ENCODE data around the gene PRKCI.
"Not testable (repeated sequence)": the region's sequence is repeated elsewhere in the genome, so short reads cannot be mapped to it uniquely, and the experiment has no call there.

PRKCI gene

DNA sequence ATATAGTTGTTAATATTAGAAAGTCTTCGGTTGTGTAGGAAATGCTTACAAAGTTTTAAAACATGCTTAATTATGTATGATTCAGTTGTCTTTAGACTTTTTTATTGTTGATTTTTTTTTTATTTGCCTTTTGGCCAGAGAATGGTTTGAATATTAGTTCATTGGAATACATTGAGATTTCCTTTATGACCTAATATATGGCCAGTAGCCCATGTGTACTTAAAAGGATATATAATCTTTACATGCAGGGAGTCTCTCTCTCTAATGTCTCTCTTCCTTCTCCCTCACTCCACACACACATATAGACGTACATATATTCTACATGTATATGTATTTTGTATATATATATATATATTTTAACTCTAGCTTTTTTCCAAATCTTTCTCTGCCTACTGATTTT, 68.0 kb downstream of the PRKCI start:
- no peak for DNase-seq (ENCODE audit: low read depth)

GRCh38 chr3:170295586-170295985, 73.4 kb downstream of the PRKCI start:
- DNase-seq (ENCODE audit: low read depth): no peak

GRCh38 chr3:170296703-170297102, 74.5 kb downstream of the PRKCI start:
- DNase-seq (ENCODE audit: low read depth): no peak

GRCh38 chr3:170301405-170301804, 79.2 kb downstream of the PRKCI start:
- DNase-seq (ENCODE audit: low read depth): peak; percentile 42

- no peak for DNase-seq (ENCODE audit: low read depth)
These were observed 79.8 kb downstream of the PRKCI start for GRCh38 chr3:170302008-170302407.

- no peak for DNase-seq (ENCODE audit: low read depth)
These were observed 83.8 kb downstream of the PRKCI start for GRCh38 chr3:170306015-170306414.

GRCh38 chr3:170307671-170308405, 85.6 kb downstream of the PRKCI start:
- DNase-seq (ENCODE audit: low read depth): no peak

- DNase-seq (ENCODE audit: low read depth): no peak
These were observed 86.8 kb downstream of the PRKCI start for GRCh38 chr3:170309046-170309445.

GRCh38 chr3:170317954-170318353, 95.7 kb downstream of the PRKCI start:
- DNase-seq (ENCODE audit: low read depth): no peak

- no peak for DNase-seq (ENCODE audit: low read depth)
These were observed 98.4 kb downstream of the PRKCI start for GRCh38 chr3:170320461-170321121.

DNA sequence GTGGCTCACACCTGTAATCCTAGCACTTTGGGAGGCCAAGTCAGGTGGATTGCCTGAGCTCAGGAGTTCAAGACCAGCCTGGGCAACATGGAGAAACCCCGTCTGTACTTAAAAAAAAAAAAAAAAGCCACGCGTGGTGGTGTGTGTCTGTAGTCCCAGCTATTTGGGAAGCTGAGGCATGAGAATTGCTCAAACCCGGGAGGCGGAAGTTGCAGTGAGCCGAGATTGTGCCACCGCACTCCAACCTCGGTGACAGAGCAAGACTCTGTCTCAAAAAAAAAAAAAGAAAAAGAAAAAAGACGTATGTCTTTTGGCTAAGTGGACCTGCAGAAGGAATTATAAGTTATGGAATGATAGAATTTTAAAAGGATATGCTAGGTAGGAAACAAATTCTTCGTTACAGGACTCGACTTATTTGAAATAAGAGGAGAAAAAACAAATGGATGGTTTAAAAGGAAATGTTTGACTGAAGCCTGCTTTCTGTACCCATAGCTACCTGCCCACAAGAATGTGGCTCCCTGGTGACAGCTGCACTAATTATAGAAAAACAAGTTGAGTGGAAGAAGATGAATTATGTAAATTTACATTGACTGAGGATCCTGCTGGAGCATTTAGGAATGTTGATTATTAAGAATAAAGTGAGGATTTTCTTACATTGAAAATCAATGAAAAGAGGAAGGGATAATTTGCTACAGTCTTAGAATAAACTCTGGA, 99.3 kb downstream of the PRKCI start:
- DNase-seq (ENCODE audit: low read depth): no peak

- DNase-seq (ENCODE audit: low read depth): no peak
These were observed 100.5 kb downstream of the PRKCI start for GRCh38 chr3:170322566-170323269.

- DNase-seq (ENCODE audit: low read depth): no peak
These were observed 101.1 kb downstream of the PRKCI start for GRCh38 chr3:170323331-170323730.

DNA sequence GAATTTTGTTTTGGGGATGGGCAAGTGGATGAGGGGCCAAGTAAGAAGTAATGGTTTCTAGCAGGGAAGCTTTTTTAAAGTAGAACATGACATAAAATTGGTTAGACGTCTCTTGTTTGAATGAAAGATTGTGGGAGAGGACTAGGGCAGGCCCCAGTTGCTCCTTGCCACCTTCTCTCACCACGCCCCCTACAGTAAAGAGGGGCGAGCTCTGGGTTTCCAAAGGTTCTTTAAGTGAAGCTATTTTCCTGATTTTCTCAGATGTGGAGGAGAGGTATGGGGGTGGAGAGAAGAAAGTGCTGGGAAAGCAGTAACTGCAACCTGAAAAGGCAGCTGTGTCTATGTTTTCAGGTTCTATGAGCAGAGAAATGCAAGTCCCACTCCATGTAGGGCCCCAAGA, 102.7 kb downstream of the PRKCI start:
- no peak for DNase-seq (ENCODE audit: low read depth)

DNA sequence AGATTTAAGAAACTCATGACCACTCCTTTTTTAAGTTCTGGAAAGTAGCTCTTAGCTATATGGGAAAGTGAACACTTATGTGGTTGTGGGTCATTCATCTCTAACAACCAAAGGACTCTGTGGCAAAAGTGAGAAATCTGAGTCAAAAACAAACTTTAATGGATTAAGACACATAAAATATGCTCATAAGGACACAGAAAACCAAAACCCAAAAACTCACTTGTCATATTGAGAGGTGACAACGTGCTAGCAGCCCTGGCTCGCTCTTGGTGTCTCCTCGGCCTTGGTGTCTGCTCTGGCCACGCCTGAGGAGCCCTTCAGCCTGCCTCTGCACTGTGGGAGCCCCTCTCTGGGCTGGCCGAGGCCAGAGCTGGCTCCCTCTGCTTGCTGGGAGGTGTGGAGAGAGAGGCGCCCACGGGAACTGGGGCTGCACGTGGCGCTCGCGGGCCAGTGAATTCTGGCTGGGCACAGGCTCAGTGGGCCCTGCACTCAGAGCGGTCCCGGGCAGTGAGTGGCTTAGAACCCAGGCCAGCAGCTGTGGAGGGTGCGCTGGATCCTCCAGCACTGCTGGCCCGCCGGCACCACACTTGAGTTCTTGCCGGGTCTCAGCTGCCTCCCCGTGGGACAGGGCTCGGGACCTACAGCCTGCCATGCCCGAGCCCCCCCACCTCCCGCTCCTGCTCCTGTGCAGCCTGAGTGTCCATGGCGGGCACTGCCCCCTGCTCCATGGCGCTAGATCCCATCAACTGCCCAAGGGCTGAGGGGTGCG, 105.0 kb downstream of the PRKCI start:
- no peak for DNase-seq (ENCODE audit: low read depth)

GRCh38 chr3:170327868-170328548, 105.8 kb downstream of the PRKCI start:
- not testable (repeated sequence) for DNase-seq (ENCODE audit: low read depth)

DNA sequence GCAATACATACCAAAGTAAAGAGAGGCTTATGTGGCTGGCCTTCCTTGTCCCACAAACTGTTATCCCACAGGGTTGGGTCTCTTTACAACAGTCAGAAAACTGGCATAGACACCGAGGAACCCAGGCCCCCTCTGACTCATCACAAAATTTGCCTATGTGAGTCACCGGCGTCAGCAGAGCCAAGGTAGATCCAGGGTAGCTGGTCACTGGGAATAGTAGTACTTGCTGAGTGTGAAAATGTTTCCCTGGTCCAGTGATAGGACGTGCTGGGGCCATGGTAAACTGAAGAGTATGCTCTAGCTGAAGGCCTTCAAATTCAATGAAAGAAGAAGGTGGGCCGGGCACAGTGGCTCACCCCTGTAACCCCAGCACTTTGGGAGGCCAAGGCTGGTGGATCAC, 108.1 kb downstream of the PRKCI start:
- no peak for DNase-seq (ENCODE audit: low read depth)

- DNase-seq (ENCODE audit: low read depth): no peak
These were observed 108.9 kb downstream of the PRKCI start for GRCh38 chr3:170331143-170331542.

DNA sequence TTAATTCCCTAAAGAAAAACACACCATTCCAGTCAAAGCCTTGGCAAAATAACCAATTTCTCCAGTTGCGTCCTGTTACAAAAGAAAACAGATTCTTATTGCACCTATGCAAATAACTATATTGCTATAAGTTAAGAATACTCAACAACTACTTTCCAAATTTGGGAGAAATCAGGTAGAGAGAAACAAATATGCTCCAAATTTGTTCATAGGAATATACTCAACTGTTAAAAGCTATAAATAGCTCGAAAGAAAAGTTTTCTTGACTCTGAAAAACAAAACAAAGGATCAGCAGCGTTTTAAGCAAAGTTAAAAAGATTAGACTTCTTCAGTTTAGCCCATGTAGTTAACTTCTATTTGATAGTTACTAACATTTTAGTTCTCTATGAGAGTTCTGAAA, 115.2 kb downstream of the PRKCI start:
- no peak for DNase-seq (ENCODE audit: low read depth)

DNA sequence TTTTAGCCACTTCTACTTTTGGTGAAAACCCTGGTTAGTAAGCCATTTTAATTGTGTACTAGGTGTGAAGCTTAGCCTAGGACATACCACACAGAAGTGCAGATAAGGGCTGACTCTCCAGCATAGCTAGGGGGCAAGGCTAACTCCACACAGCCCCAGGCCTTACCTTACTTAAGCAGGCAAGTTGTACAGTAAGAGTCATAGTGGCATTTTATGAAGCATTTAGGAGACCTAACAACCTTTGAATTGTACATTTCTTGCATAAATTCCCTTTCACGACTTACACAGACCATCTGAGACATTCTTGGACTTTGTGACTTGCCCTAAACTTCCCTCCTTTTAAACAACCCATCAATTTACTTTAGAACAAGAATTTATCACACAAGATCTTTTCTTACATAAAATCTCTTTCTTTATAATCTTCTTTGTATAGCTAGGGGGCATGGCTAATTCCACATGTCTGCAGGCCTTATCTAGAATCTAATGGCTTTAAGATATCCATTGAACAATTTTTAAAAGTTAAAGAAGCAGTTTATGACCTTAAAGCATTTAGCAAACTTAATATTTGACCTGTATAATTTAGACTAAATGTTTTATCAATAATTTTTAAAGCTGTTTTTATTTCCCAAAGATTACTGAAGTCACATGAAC, 116.6 kb downstream of the PRKCI start:
- no peak for DNase-seq (ENCODE audit: low read depth)

DNA sequence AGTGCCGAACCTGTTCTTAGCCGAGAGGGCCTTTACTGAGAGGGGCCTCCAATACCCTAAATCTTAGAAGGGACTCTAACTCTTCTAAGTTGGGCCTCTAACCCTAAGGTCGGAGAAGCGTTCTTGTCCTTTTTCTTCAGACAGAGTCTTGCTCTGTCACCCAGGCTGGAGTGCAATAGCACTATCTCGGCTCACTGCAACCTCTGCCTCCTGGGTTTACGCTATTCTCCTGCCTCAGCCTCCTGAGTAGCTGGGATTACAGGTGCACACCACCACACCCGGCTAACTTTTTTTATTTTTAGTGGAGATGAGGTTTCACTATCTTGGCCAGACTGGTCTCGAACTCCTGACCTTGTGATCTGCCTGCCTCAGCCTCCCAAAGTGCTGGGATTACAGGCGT, 120.0 kb downstream of the PRKCI start:
- not testable (repeated sequence) for DNase-seq (ENCODE audit: low read depth)
